Thyroid gland (tissue), 4 donors: ENCODE measurements around the gene THRB.

Source experiments
- CTCF ChIP-seq, 6 experiments: fragments of 200-600 bp in 3 of 6; fragments of 450-650 bp in 3 of 6; sonication (generic) in 3 of 6; IDR thresholded peaks; one replicate each; pipeline ENCODE4 v1.5.1; 2016 to 2019; ENCODE audit warnings: antibody characterized with exemption in 6 of 6, mild to moderate bottlenecking in 2 of 6, inconsistent platforms in 1 of 6, moderate library complexity in 1 of 6
- POLR2A ChIP-seq, 2 donors: fragments of 450-650 bp; IDR thresholded peaks; one replicate each; pipeline ENCODE4 v1.6.1; 2017; ENCODE audit warnings: antibody characterized with exemption in 2 of 2, mild to moderate bottlenecking in 2 of 2, moderate library complexity in 1 of 2

GRCh38 chr3:24180616-24181015 lies 314.0 kb downstream of the THRB start:
- TF ChIP-seq POLR2A (IDR thresholded peaks at IDR 0.05) (no peak), CTCF (IDR thresholded peaks at IDR 0.05) (no peak)
